Activated naive CD8-positive, alpha-beta T cell treated with anti-CD3 and anti-CD28 coated beads, Interleukin-2, amount 50 U/mL, for 16 hours (primary cell): Measurements from ENCODE around the gene LMLN.
"Not testable (repeated sequence)": the region's sequence is repeated elsewhere in the genome, so short reads cannot be mapped to it uniquely, and the experiment has no call there.

ENCODE experiments used
- DNase-seq: peaks from one replicate; pipeline ENCODE4 v3.0.0-alpha.2; 2020; ENCODE audit warnings: low read depth, low spot score

Gene LMLN

DNA sequence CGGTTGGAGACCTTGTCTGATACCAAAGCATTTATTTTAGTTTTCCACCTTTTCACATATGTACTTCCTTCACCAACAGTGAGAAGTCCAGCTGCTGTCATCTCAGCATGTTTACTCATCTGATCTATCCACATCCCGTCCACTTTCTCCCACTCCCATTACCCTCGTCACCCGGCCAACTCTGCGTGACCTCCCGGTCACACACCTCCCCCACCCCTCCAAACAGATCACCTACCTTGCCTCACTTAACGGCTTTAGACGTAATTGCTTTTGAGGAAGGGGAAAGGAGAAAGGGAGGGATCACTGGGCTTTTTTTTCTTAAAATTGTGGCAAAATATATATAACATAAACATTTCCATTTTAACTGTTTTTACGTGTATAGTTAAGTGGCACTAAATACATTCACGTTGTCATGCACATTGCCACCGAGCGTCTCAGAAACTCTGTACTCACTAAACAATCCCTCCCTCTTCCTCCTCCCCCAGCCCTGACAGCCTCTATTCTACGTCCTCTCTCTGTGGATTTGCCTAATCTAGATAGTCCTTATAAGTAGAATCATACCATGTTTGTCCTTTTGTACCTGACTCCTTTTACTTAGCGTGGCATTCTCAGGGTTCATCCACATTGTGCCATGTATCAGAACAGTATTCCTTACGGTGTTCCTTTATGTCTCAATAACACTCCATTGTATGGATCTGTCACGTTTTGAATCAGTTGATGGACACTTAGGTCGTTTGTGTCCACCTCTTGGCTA, 67.2 kb downstream of the LMLN start:
- no peak for DNase-seq

DNA sequence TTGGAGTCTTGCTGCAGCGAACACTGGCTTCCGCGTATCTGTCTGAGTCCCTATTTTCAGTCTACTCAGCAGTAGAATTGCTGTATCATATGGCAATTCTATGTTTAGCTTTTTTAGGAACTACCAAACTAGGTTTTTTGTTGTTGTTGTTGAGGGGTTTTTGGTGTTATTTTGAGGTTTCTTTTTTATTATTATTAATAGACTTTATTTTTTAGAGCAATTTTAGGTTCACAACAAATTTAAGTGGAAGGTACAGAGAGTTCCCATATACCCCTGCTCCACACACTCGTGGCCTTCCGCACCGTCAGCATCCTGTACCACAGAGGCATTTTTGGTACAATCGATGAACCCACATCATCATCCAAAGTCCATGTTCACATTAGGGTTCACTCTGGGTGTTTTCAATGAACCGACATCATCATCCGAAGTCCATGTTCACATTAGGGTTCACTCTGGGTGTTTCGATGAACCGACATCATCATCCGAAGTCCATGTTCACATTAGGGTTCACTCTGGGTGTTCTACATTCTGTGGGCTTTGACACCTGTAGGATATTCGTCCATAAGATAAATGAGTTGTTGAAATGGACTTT, 67.9 kb downstream of the LMLN start:
- DNase-seq, result no peak

DNA sequence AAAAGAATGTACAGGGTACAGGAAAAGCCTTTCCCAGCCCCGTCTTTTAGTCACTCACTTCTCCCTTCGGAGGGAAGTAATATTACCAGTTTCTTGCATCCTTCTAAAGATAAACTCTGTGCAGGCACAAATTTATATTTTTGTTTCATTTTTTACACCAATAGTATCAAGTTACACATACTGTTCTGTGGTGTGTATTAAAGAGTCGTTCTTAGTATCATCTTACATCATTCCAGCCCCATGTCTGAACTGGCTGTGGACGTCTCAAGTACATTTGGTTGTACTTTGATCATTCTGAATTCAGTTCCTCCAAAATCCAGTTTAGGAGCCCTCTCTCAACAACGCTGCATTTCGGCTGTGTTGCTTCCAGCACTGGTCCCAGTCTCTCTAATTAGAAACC, 68.7 kb downstream of the LMLN start:
- DNase-seq, result no peak

DNA sequence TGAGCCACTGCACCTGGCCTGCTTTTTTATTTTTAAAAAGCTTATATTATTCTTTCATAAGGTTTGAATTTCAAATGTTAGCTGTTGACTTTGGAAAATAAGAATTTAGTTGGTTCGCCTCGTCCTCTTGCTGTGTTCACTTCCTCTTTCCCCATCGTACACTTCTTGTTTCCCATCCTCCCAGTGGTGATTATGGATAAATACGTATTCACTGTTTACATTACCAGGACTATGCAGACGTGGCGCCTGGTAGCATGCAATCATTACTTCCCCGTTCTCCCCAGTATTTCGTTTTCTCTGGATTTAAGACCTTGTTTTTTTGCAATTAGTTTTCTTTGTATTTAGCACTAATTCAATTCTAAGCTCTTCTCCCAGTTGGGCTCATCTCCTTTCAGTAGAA, 70.1 kb downstream of the LMLN start:
- no peak for DNase-seq

- no peak for DNase-seq
These were observed 70.7 kb downstream of the LMLN start for GRCh38 chr3:198030726-198031125.

- no peak for DNase-seq
These were observed 72.3 kb downstream of the LMLN start for GRCh38 chr3:198032039-198032936.

- no peak for DNase-seq
These were observed 83.1 kb downstream of the LMLN start for GRCh38 chr3:198043119-198043518.

GRCh38 chr3:198046120-198046857, 86.3 kb downstream of the LMLN start:
- DNase-seq, result no peak

GRCh38 chr3:198048445-198048844, 88.4 kb downstream of the LMLN start:
- no peak for DNase-seq

DNA sequence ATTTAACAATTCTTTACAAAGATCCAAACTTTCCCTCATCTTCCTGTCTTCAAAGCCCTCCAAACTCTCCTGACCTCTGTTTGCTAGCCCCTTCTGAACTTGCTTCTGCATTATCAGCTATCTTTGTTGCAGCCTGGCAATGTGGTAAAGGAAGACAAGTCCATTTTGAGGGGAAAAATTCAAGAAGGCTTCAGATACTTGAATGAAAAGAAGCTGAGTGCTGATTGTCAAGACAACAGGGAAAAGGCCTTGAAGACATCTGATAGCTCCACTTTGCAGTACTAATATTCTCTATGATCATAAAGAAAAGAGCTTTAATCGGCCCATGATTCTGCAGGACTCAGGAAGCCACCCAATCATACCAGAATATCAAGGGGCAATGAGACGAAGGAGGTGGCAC, 91.8 kb downstream of the LMLN start:
- no peak for DNase-seq

GRCh38 chr3:198053462-198053861, 93.4 kb downstream of the LMLN start:
- not testable (repeated sequence) for DNase-seq

DNA sequence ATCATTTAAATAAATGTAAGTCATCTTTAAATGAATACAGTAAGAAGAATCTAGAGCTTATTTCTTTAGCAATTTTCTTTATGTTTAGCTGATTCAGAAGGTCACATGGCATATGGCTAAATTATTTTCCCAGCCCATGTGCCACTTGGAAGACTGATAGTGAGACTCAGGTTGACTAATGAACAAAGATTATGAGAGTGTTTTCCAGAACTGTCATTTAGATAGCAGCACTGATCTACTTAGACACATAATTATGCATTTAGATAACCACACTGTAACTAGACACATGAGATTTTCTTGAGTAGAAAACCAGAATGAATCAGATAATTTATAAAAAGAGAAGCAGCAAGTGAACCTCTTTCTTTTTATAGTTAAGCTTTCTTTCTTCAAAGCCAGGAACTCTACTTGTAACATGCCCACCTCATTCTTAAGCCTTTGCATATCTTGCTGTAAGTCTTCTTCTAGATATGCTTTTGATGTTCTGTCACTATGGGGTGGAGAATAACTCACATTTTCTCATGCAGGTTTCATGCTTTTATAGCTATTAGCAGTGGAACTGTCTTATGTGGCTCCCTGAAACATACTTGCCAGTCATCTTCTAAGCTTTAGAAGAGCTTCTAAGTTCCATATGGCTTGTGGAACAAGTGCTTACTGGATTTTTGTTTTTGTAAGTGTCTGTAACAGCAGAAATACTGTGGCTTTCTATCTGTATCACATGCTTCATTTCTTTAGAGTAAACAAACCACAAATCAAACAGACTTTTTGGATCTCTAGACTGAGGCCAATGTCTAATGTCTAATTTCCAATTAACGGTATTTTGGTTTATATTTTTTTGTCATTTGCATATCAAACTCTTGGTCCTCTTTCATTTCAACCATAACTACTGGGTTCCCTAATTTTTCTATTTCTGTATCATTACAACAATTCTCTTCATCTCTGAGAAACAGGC, 101.4 kb downstream of the LMLN start:
- DNase-seq, result no peak

GRCh38 chr3:198062068-198062465, 102.0 kb downstream of the LMLN start:
- no peak for DNase-seq

GRCh38 chr3:198064420-198064819, 104.4 kb downstream of the LMLN start:
- DNase-seq, result no peak

DNA sequence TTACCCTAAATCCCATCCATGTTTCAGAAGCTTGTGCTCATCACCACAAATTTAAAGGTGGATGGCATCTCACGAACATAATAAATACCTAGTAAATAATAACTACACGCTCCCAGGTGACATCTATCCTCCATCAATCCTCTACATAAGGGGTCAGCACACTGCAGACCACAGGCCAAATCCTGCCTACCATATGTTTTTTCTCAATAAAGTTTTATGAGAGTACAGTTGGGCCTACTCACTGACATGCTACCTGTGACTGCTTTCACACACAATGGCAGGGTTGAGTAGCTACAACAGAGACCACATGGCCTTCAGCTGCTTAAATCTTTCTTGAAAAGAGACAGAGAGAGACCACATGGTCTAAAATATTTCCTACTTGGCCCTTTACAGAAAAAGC, 105.9 kb downstream of the LMLN start:
- no peak for DNase-seq

DNA sequence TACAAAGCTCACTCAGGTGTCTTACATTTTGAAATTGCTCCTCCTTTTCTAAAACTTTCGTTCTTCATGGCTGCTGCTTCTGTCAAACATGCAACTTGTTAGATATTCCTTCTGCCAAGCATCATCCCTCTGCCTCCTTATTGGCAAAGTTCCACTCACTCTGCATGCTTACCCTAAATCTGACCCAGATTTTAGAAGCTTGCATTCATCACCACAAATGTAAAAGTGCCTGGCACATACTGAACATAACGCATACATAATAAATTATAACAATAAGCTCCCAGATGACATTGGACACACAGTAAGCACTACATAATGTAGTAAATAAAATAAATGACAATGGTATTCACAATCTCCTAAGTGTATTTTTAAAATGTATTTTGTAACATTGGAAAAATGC, 107.4 kb downstream of the LMLN start:
- DNase-seq, result no peak

GRCh38 chr3:198070871-198071270, 110.9 kb downstream of the LMLN start:
- DNase-seq, result no peak

DNA sequence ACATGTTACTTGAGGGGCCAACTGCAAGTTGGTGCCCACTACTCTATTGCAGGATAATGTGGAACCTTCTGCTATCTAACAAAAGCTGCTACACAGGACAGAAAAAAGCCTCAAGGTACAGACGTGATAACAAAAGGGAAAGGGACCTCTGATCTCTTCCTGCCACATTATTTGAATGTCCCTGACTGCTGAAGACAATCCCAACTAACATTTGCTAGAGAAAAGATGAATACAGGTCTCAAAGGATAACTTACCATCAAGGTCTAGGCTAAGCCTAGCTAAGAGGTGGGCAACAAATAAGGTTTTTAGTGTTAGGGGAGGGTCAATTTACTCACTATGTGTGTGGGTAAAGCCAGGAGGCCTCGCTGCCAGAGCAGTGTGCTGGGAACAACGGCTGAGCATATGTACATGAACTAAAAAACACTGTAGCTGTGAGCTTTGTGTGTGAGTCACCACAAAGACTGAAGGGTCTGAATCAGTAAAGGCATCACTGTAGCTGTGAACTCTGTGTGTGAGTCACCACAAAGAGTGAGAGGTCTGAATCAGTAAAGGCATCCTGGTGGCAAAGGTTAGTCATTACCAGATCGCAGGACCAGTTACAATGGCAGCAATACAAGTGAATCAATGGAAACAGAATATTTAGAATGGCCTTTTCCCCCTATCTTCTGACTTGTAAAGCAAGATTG, 111.7 kb downstream of the LMLN start:
- DNase-seq, result peak; percentile 25

GRCh38 chr3:198076722-198077308, 116.8 kb downstream of the LMLN start:
- no peak for DNase-seq
